Peyer's patch (tissue), 4 donors: ENCODE results near the gene IQCN.

Source experiments
- CTCF ChIP-seq, 6 experiments: fragments of 450-650 bp in 4 of 6; fragments of 200-600 bp in 2 of 6; sonication (generic) in 1 of 6; IDR thresholded peaks; one replicate each; pipeline ENCODE4 v1.5.1; 2017 to 2019; ENCODE audit warnings: antibody characterized with exemption in 6 of 6, mild to moderate bottlenecking in 3 of 6, moderate library complexity in 1 of 6
- POLR2A ChIP-seq, 2 donors: fragments of 450-650 bp; IDR thresholded peaks; one replicate each; pipeline ENCODE4 v1.5.1; 2017; ENCODE audit warnings: antibody characterized with exemption in 2 of 2, mild to moderate bottlenecking in 2 of 2, moderate library complexity in 2 of 2

GRCh38 chr19:18225355-18225701 lies 48.9 kb downstream of the IQCN start:
- no peak for TF ChIP-seq POLR2A (IDR thresholded peaks at IDR 0.05)
- no peak for TF ChIP-seq CTCF (IDR thresholded peaks at IDR 0.05)
